ENCODE data around the gene ARHGAP10.

- TF ChIP-seq POLR2A (IDR thresholded peaks at IDR 0.05) (no peak), CTCF (IDR thresholded peaks at IDR 0.05) (no peak)
These were observed 50.3 kb downstream of the ARHGAP10 start for GRCh38 chr4:147782087-147782781.

All from esophagus squamous epithelium (tissue), 4 donors.